ENCODE measurements around the gene SH3RF1.
A peak's percentile ranks its signal among the peaks of the same experiment; 100 is the strongest.

The SH3RF1 gene

DNA sequence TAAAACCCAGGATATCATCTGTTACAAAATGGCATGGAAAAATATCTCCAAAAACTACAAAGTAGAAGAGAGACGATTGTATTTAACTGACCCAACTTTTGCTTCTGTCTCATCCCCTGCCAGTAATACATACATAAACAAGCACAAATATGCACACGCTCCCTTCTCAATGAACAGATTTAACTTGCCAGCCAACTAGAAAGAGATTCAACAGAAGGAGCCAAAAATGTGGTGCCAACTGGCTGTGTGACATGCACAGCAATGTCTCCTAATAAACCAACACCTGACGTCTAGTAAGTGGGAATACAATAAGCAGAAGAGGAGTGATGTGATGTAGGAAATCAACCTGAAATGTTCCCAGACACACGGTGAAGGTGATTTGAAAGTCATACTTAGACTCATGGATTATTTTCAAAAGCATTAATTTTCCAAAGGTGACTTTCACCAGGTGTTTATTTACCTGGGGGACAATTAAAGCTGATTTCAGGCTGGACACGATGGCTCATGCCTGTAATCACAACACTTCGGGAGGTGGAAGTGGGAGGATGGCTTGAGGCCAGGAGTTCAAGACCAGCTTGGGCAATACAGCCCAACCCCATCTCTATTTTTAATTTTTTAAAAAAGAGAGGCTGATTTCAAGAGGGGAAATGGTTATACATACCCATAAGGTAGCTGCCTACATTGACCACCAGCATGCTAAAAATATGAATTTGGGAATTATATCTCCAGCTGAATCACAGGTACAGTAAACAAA lies 33.7 kb downstream of the SH3RF1 start:
- H3K9me3 ChIP-seq (ENCODE audit: control extremely low read depth in 1 of 5, control insufficient read depth in 4 of 5, insufficient read depth in 2 of 5, low read depth in 1 of 5, low read length in 4 of 5): no peaks in the 10 kb centered on the region
- ChIA-PET CTCF (no interaction called here), POLR2A (no interaction called here)
- peaks cover 2 to 32% (median 17%) of the 10 kb centered on the region in 4 experiments for H3K4me1 ChIP-seq (ENCODE audit: control extremely low read depth in 1 of 4, control insufficient read depth in 4 of 4, insufficient read depth in 4 of 4, low read length in 3 of 4)
- H3K4me3 ChIP-seq (ENCODE audit: control insufficient read depth in 1 of 7, extremely low read depth in 1 of 7, insufficient read depth in 4 of 7, low read depth in 2 of 7, low read length in 6 of 7): no peak overlapping the region
- peaks cover 0 to 4% (median 0%) of the 10 kb centered on the region in 4 experiments for H3K36me3 ChIP-seq (ENCODE audit: control insufficient read depth in 4 of 4, insufficient read depth in 4 of 4, low read length in 3 of 4)
- no peak overlapping the region for H3K27ac ChIP-seq (ENCODE audit: insufficient read depth in 1 of 2, low read depth in 1 of 2, low read length in 2 of 2, poor library complexity in 1 of 2, severe bottlenecking in 2 of 2)
- 70% methylated on average over 2 of the region's 6 CpGs for WGBS (ENCODE audit: insufficient coverage)
- H3K27me3 ChIP-seq (replicated peaks in 2 of 5; ENCODE audit: control insufficient read depth in 4 of 5, insufficient read depth in 5 of 5, low read length in 4 of 5): no peaks in the 10 kb centered on the region
- DNase-seq: no peak

DNA sequence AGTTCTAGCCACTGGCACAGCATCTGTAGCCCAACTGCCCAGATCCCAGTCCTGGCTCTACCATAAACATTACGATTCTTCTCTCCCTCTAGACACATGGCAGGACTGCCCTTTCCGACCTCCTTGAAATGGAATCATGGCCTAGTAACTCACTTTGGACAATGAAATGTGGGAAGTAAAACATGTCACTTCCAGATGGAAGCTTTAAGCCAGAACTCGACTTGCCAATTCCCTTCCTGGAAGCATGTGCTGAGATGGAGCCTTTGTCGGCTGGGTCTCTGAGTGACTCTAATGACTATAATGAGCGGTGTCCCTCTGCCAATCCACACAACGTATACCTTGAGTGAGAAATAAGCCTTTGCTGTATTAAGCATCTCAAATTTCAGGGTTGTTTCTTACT lies 34.7 kb downstream of the SH3RF1 start:
- H3K4me3 ChIP-seq (ENCODE audit: control insufficient read depth in 1 of 7, extremely low read depth in 1 of 7, insufficient read depth in 4 of 7, low read depth in 2 of 7, low read length in 6 of 7): no peak overlapping the region
- no peaks in the 10 kb centered on the region for H3K9me3 ChIP-seq (ENCODE audit: control extremely low read depth in 1 of 5, control insufficient read depth in 4 of 5, insufficient read depth in 2 of 5, low read depth in 1 of 5, low read length in 4 of 5)
- ChIA-PET POLR2A (no interaction called here), CTCF (interaction anchor here (0.6 kb wide), 1 partner anchor 12 kb away, joined by 5 read pairs; no protein-coding TSS in a partner anchor)
- 100% methylated on average over 4 of the region's 6 CpGs for WGBS (ENCODE audit: insufficient coverage)
- no peak for DNase-seq
- no peaks in the 10 kb centered on the region for H3K27me3 ChIP-seq (replicated peaks in 2 of 5; ENCODE audit: control insufficient read depth in 4 of 5, insufficient read depth in 5 of 5, low read length in 4 of 5)
- H3K4me1 ChIP-seq (ENCODE audit: control extremely low read depth in 1 of 4, control insufficient read depth in 4 of 4, insufficient read depth in 4 of 4, low read length in 3 of 4): peaks cover 2 to 29% (median 15%) of the 10 kb centered on the region in 4 experiments
- peaks cover 0 to 4% (median 0%) of the 10 kb centered on the region in 4 experiments for H3K36me3 ChIP-seq (ENCODE audit: control insufficient read depth in 4 of 4, insufficient read depth in 4 of 4, low read length in 3 of 4)
- no peak overlapping the region for H3K27ac ChIP-seq (ENCODE audit: insufficient read depth in 1 of 2, low read depth in 1 of 2, low read length in 2 of 2, poor library complexity in 1 of 2, severe bottlenecking in 2 of 2)

DNA sequence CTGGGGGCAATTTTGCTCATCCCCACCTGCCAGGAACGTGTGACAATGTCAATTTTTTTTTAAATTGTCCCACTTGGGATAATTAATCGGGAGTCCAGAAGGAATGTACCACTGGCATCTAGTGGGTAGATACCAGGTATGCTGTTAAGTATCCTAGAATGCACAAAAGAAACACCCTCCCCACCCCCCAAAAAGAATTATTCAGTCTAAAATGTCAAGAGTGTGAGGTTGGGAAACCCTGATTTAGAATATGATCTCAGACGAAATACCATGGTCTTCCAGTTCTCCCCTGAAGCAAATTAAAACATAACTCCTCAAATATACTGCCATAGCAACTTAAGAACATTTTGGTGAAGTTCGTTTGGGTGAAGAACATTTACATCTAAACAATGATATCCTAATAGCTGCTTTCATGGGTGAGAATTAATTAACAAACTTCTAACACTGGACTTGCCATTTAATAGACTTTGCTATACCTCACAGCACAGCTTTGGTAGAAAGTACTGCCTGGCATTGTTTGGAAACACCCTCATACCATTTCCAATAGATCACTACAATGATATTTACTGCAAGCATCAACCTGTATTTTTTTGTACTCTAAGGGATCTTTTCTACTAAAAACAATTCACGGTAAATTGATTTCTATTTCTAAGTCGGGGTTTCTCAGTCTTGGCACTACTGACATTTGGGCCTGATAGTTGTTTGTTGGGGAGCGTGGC lies 36.5 kb downstream of the SH3RF1 start:
- 83% methylated on average over 3 of the region's 7 CpGs for WGBS (ENCODE audit: insufficient coverage)

DNA sequence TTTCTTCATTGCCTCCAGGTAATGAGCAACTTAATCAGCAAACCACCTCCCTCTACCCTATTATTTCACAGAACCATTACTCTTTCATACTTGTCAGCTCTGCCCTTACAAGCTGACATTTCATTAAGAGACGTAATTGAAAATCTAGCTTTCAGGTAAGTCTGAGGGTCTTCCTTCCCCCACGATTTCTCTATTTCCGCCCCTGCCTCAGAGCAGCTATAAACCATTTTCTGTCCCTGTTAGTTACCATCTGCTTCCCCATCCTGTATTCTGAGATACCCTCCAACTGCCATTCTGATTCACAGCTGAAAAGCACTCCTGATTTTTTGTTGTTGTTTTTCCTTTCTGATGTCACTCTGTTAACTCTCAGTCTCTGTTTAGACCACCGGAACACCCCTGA lies 37.1 kb downstream of the SH3RF1 start:
- Histone ChIP-seq H3K36me3 (ENCODE audit: control insufficient read depth in 4 of 4, insufficient read depth in 4 of 4, low read length in 3 of 4) (peaks cover 0 to 4% (median 0%) of the 10 kb centered on the region in 4 experiments), H3K9me3 (ENCODE audit: control extremely low read depth in 1 of 5, control insufficient read depth in 4 of 5, insufficient read depth in 2 of 5, low read depth in 1 of 5, low read length in 4 of 5) (no peaks in the 10 kb centered on the region), H3K27me3 (replicated peaks in 2 of 5; ENCODE audit: control insufficient read depth in 4 of 5, insufficient read depth in 5 of 5, low read length in 4 of 5) (no peaks in the 10 kb centered on the region), H3K4me3 (ENCODE audit: control insufficient read depth in 1 of 7, extremely low read depth in 1 of 7, insufficient read depth in 4 of 7, low read depth in 2 of 7, low read length in 6 of 7) (peak overlapping the region in 2 of 7 experiments; percentile 20 to 26), H3K4me1 (ENCODE audit: control extremely low read depth in 1 of 4, control insufficient read depth in 4 of 4, insufficient read depth in 4 of 4, low read length in 3 of 4) (peaks cover 2 to 28% (median 15%) of the 10 kb centered on the region in 4 experiments), H3K27ac (ENCODE audit: insufficient read depth in 1 of 2, low read depth in 1 of 2, low read length in 2 of 2, poor library complexity in 1 of 2, severe bottlenecking in 2 of 2) (peak overlapping the region in 1 of 2 experiments; percentile 59)
- ChIA-PET POLR2A (interaction anchor here (1.0 kb wide), 1 partner anchor 27 kb away, joined by 5 read pairs; no protein-coding TSS in a partner anchor), CTCF (interaction anchor here (0.9 to 1.3 kb wide), 5 partner anchors 13 to 60 kb away, joined by 3 to 4 read pairs (median 3); no protein-coding TSS in a partner anchor)
- DNase-seq: peak; percentile 43 to 96 (median 93)
- WGBS (ENCODE audit: insufficient coverage): 3% methylated on average over 4 of the region's 4 CpGs

More for the DNA sequence above, 36.5 kb downstream of the SH3RF1 start:
- H3K9me3 ChIP-seq (ENCODE audit: control extremely low read depth in 1 of 5, control insufficient read depth in 4 of 5, insufficient read depth in 2 of 5, low read depth in 1 of 5, low read length in 4 of 5): no peaks in the 10 kb centered on the region
- peaks cover 2 to 28% (median 15%) of the 10 kb centered on the region in 4 experiments for H3K4me1 ChIP-seq (ENCODE audit: control extremely low read depth in 1 of 4, control insufficient read depth in 4 of 4, insufficient read depth in 4 of 4, low read length in 3 of 4)
- no peaks in the 10 kb centered on the region for H3K27me3 ChIP-seq (replicated peaks in 2 of 5; ENCODE audit: control insufficient read depth in 4 of 5, insufficient read depth in 5 of 5, low read length in 4 of 5)
- POLR2A ChIA-PET: no interaction called here
- H3K27ac ChIP-seq (ENCODE audit: insufficient read depth in 1 of 2, low read depth in 1 of 2, low read length in 2 of 2, poor library complexity in 1 of 2, severe bottlenecking in 2 of 2): peak overlapping the region in 1 of 2 experiments; percentile 59
- H3K4me3 ChIP-seq (ENCODE audit: control insufficient read depth in 1 of 7, extremely low read depth in 1 of 7, insufficient read depth in 4 of 7, low read depth in 2 of 7, low read length in 6 of 7): peak overlapping the region in 1 of 7 experiments; percentile 26
- H3K36me3 ChIP-seq (ENCODE audit: control insufficient read depth in 4 of 4, insufficient read depth in 4 of 4, low read length in 3 of 4): peaks cover 0 to 4% (median 0%) of the 10 kb centered on the region in 4 experiments
- DNase-seq: peak in 2 of 3 donors; percentile 40 to 49
- CTCF ChIA-PET: interaction anchor here (0.9 to 1.5 kb wide), 6 partner anchors 8 to 59 kb away, joined by 3 to 4 read pairs (median 3); no protein-coding TSS in a partner anchor

DNA sequence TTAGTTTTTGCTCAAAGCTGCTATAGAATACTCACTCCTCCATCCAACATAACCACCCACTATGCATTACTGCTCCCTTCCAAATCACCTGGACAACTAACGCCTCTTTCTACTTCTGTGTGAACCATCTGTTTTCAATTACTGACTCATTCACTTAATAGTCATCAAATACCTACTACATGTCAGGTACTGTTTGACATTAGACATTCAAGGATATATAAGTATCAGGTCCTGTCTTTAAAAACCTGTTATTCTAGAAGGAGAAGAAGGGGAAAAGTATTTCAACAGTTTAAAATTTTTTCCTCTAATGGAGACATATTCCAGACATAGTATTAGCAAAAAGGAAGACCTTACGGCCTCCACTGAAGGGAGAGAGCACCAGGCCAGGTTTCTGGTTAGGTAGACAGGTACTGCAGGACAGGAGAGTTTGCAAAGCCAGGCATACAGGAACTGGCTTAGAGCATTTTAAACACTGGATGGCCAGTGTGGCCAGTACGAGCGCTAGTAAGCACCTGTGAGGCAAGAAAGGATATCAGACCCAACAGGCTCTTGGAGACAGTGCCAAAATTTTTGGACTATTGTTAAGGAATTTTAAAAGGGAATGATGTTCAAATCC lies 39.0 kb downstream of the SH3RF1 start:
- Histone ChIP-seq H3K9me3 (ENCODE audit: control extremely low read depth in 1 of 5, control insufficient read depth in 4 of 5, insufficient read depth in 2 of 5, low read depth in 1 of 5, low read length in 4 of 5) (no peaks in the 10 kb centered on the region), H3K36me3 (ENCODE audit: control insufficient read depth in 4 of 4, insufficient read depth in 4 of 4, low read length in 3 of 4) (no peaks in the 10 kb centered on the region), H3K4me1 (ENCODE audit: control extremely low read depth in 1 of 4, control insufficient read depth in 4 of 4, insufficient read depth in 4 of 4, low read length in 3 of 4) (peaks cover 2 to 18% (median 14%) of the 10 kb centered on the region in 4 experiments), H3K27ac (ENCODE audit: insufficient read depth in 1 of 2, low read depth in 1 of 2, low read length in 2 of 2, poor library complexity in 1 of 2, severe bottlenecking in 2 of 2) (no peak overlapping the region), H3K27me3 (replicated peaks in 2 of 5; ENCODE audit: control insufficient read depth in 4 of 5, insufficient read depth in 5 of 5, low read length in 4 of 5) (no peaks in the 10 kb centered on the region), H3K4me3 (ENCODE audit: control insufficient read depth in 1 of 7, extremely low read depth in 1 of 7, insufficient read depth in 4 of 7, low read depth in 2 of 7, low read length in 6 of 7) (no peak overlapping the region)
- ChIA-PET POLR2A (no interaction called here), CTCF (interaction anchor here (1.0 kb wide), 1 partner anchor 10 kb away, joined by 3 read pairs; no protein-coding TSS in a partner anchor)
- 92% methylated on average over 4 of the region's 4 CpGs for WGBS (ENCODE audit: insufficient coverage)
- DNase-seq: no peak

DNA sequence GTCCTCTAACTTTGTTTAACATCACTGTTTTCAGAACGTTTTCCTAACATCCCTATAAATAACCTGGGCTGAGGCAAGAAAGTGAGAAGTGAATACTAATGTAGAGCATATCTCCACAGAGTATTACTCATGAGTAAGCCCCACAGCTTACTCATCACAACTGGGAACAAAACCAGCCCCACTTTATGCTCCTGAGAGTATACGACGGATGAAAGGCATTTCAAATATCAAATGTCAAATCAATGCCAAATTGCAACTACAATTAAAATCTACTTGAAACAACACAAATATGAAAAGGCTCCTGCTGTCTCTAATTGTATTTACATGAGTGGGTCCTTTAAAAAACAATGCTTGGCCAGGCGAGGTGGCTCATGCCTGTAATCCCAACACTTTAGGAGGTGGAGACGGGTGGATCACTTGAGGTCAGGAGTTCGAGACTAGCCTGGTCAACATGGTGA lies 41.2 kb downstream of the SH3RF1 start:
- ChIA-PET POLR2A (no interaction called here), CTCF (interaction anchor here (1.1 kb wide), 1 partner anchor 32 kb away, joined by 3 read pairs; no protein-coding TSS in a partner anchor)
- H3K27me3 ChIP-seq (replicated peaks in 2 of 5; ENCODE audit: control insufficient read depth in 4 of 5, insufficient read depth in 5 of 5, low read length in 4 of 5): no peaks in the 10 kb centered on the region
- H3K36me3 ChIP-seq (ENCODE audit: control insufficient read depth in 4 of 4, insufficient read depth in 4 of 4, low read length in 3 of 4): peaks cover 0 to 2% (median under 1%) of the 10 kb centered on the region in 4 experiments
- H3K4me3 ChIP-seq (ENCODE audit: control insufficient read depth in 1 of 7, extremely low read depth in 1 of 7, insufficient read depth in 4 of 7, low read depth in 2 of 7, low read length in 6 of 7): no peak overlapping the region
- 92% methylated on average over 3 of the region's 6 CpGs for WGBS (ENCODE audit: insufficient coverage)
- peaks cover 2 to 23% (median 15%) of the 10 kb centered on the region in 4 experiments for H3K4me1 ChIP-seq (ENCODE audit: control extremely low read depth in 1 of 4, control insufficient read depth in 4 of 4, insufficient read depth in 4 of 4, low read length in 3 of 4)
- no peaks in the 10 kb centered on the region for H3K9me3 ChIP-seq (ENCODE audit: control extremely low read depth in 1 of 5, control insufficient read depth in 4 of 5, insufficient read depth in 2 of 5, low read depth in 1 of 5, low read length in 4 of 5)
- no peak overlapping the region for H3K27ac ChIP-seq (ENCODE audit: insufficient read depth in 1 of 2, low read depth in 1 of 2, low read length in 2 of 2, poor library complexity in 1 of 2, severe bottlenecking in 2 of 2)
- no peak for DNase-seq

All from common myeloid progenitor, CD34-positive (primary cell).